Measurements from ENCODE around the gene ANKRD44.
A peak's percentile ranks its signal among the peaks of the same experiment; 100 is the strongest.

The ANKRD44 gene

GRCh38 chr2:197309691-197310231, 819 bp downstream of the ANKRD44 start:
- Histone ChIP-seq H3K79me2 (ENCODE audit: insufficient read depth, low read length) (peaks cover 53% of the 10 kb centered on the region), H3K9ac (ENCODE audit: low read depth, low read length, poor library complexity, severe bottlenecking) (peak overlapping the region; percentile 90), H4K20me1 (ENCODE audit: insufficient read depth, low read length, poor library complexity, severe bottlenecking) (peaks cover 10% of the 10 kb centered on the region), H3K4me2 (ENCODE audit: low read depth, low read length, poor library complexity, severe bottlenecking) (peak overlapping the region; percentile 89), H3K9me3 (ENCODE audit: insufficient read depth, low read depth, low read length) (no peaks in the 10 kb centered on the region), H3K4me3 (ENCODE audit: low read length, poor library complexity, severe bottlenecking) (peak overlapping the region; percentile 95), H3K36me3 (ENCODE audit: insufficient read depth, low read length) (no peaks in the 10 kb centered on the region), H2AFZ (ENCODE audit: low read length) (peak overlapping the region; percentile 59; the same call in 1 of the 2 replicates), H3K4me1 (ENCODE audit: insufficient read depth, low read length, poor library complexity, severe bottlenecking) (peaks cover 56% of the 10 kb centered on the region), H3K9me2 (replicated peaks; ENCODE audit: low read depth, low read length) (no peaks in the 10 kb centered on the region), H3F3A (ENCODE audit: low read depth) (no peaks in the 10 kb centered on the region; the same call in 1 of the 2 replicates), H3K27me3 (ENCODE audit: insufficient read depth, low read length, poor library complexity, severe bottlenecking) (no peaks in the 10 kb centered on the region)
- TF ChIP-seq CTCF (conservative IDR thresholded peaks at IDR 0.05; ENCODE audit: low read length) = no peak

- no peaks in the 10 kb centered on the region for H3K9me2 ChIP-seq (replicated peaks; ENCODE audit: low read depth, low read length)
- H3K79me2 ChIP-seq (ENCODE audit: insufficient read depth, low read length) = peaks cover 59% of the 10 kb centered on the region
- H3K4me3 ChIP-seq (ENCODE audit: low read length, poor library complexity, severe bottlenecking) = peak overlapping the region; percentile 95
- no peak overlapping the region for H2AFZ ChIP-seq (ENCODE audit: low read length)
- no peaks in the 10 kb centered on the region for H3K27me3 ChIP-seq (ENCODE audit: insufficient read depth, low read length, poor library complexity, severe bottlenecking)
- peak overlapping the region; percentile 89 for H3K4me2 ChIP-seq (ENCODE audit: low read depth, low read length, poor library complexity, severe bottlenecking)
- H3F3A ChIP-seq (ENCODE audit: low read depth) = no peaks in the 10 kb centered on the region; the same call in 1 of the 2 replicates
- H3K36me3 ChIP-seq (ENCODE audit: insufficient read depth, low read length) = no peaks in the 10 kb centered on the region
- peaks cover 10% of the 10 kb centered on the region for H4K20me1 ChIP-seq (ENCODE audit: insufficient read depth, low read length, poor library complexity, severe bottlenecking)
- peak overlapping the region; percentile 90 for H3K9ac ChIP-seq (ENCODE audit: low read depth, low read length, poor library complexity, severe bottlenecking)
- H3K4me1 ChIP-seq (ENCODE audit: insufficient read depth, low read length, poor library complexity, severe bottlenecking) = peaks cover 62% of the 10 kb centered on the region
- no peak for TF ChIP-seq EZH2phosphoT487 (IDR thresholded peaks at IDR 0.05; ENCODE audit: borderline replicate concordance)
- no peak for TF ChIP-seq CTCF (conservative IDR thresholded peaks at IDR 0.05; ENCODE audit: low read length)
- H3K9me3 ChIP-seq (ENCODE audit: insufficient read depth, low read depth, low read length) = no peaks in the 10 kb centered on the region
These were observed 1.4 kb downstream of the ANKRD44 start for GRCh38 chr2:197308996-197309690.

GRCh38 chr2:197308585-197308984, 2.0 kb downstream of the ANKRD44 start:
- peaks cover 10% of the 10 kb centered on the region for H4K20me1 ChIP-seq (ENCODE audit: insufficient read depth, low read length, poor library complexity, severe bottlenecking)
- H3F3A ChIP-seq (ENCODE audit: low read depth) = no peaks in the 10 kb centered on the region; the same call in 1 of the 2 replicates
- H2AFZ ChIP-seq (ENCODE audit: low read length) = no peak overlapping the region
- H3K79me2 ChIP-seq (ENCODE audit: insufficient read depth, low read length) = peaks cover 64% of the 10 kb centered on the region
- H3K27me3 ChIP-seq (ENCODE audit: insufficient read depth, low read length, poor library complexity, severe bottlenecking) = no peaks in the 10 kb centered on the region
- H3K36me3 ChIP-seq (ENCODE audit: insufficient read depth, low read length) = no peaks in the 10 kb centered on the region
- H3K4me3 ChIP-seq (ENCODE audit: low read length, poor library complexity, severe bottlenecking) = peak overlapping the region; percentile 95
- peak overlapping the region; percentile 89 for H3K4me2 ChIP-seq (ENCODE audit: low read depth, low read length, poor library complexity, severe bottlenecking)
- H3K4me1 ChIP-seq (ENCODE audit: insufficient read depth, low read length, poor library complexity, severe bottlenecking) = peaks cover 62% of the 10 kb centered on the region
- H3K9ac ChIP-seq (ENCODE audit: low read depth, low read length, poor library complexity, severe bottlenecking) = peak overlapping the region; percentile 90
- H3K9me2 ChIP-seq (replicated peaks; ENCODE audit: low read depth, low read length) = no peaks in the 10 kb centered on the region
- TF ChIP-seq CTCF (conservative IDR thresholded peaks at IDR 0.05; ENCODE audit: low read length) (no peak), EZH2phosphoT487 (IDR thresholded peaks at IDR 0.05; ENCODE audit: borderline replicate concordance) (no peak)
- H3K9me3 ChIP-seq (ENCODE audit: insufficient read depth, low read depth, low read length) = no peaks in the 10 kb centered on the region
